WERI-Rb-1 (cell line): ENCODE measurements around the gene COL15A1.

Experiments
- DNase-seq: peaks from one replicate; pipeline ENCODE4 v3.0.0-alpha.2; 2020
- H3K27ac ChIP-seq: fragments of 250-450 bp; sonication (Bioruptor Pico); 2 replicates; pipeline ENCODE4 v1.5.1; 2020; ENCODE audit warnings: mild to moderate bottlenecking, moderate library complexity
- H3K27me3 ChIP-seq: fragments of 250-450 bp; sonication (Bioruptor Pico); 2 replicates; pipeline ENCODE4 v1.5.1; 2021; ENCODE audit warnings: mild to moderate bottlenecking, low read depth, moderate library complexity; ENCODE audit not compliant: insufficient read depth, severe bottlenecking
- H3K36me3 ChIP-seq: fragments of 250-450 bp; sonication (Bioruptor Pico); 2 replicates; pipeline ENCODE4 v1.5.1; 2020; ENCODE audit warnings: mild to moderate bottlenecking, moderate library complexity
- H3K4me3 ChIP-seq: 2 replicates; pipeline ENCODE4 v1.5.1; 2011; ENCODE audit warnings: low read depth, mild to moderate bottlenecking, control low read depth, low read length
- H3K9me3 ChIP-seq: fragments of 250-450 bp; sonication (Bioruptor Pico); 2 replicates; pipeline ENCODE4 v1.5.1; 2021; ENCODE audit warnings: mild to moderate bottlenecking, moderate library complexity; ENCODE audit not compliant: severe bottlenecking
- TF ChIP-seq, protein P1 (sequence below): IDR thresholded peaks from 2 replicates; pipeline ENCODE4 v1.5.1; 2011; ENCODE audit warnings: low read depth, mild to moderate bottlenecking, control low read depth, inconsistent platforms, low read length

The COL15A1 gene

GRCh38 chr9:98905015-98905414, 38.7 kb upstream of the COL15A1 start:
- H3K27me3 ChIP-seq: no peaks in the 10 kb centered on the region
- no peak overlapping the region for H3K4me3 ChIP-seq
- DNase-seq: no peak
- no peaks in the 10 kb centered on the region for H3K36me3 ChIP-seq
- H3K27ac ChIP-seq: no peak overlapping the region
- H3K9me3 ChIP-seq: no peaks in the 10 kb centered on the region
- TF ChIP-seq, protein P1, sequence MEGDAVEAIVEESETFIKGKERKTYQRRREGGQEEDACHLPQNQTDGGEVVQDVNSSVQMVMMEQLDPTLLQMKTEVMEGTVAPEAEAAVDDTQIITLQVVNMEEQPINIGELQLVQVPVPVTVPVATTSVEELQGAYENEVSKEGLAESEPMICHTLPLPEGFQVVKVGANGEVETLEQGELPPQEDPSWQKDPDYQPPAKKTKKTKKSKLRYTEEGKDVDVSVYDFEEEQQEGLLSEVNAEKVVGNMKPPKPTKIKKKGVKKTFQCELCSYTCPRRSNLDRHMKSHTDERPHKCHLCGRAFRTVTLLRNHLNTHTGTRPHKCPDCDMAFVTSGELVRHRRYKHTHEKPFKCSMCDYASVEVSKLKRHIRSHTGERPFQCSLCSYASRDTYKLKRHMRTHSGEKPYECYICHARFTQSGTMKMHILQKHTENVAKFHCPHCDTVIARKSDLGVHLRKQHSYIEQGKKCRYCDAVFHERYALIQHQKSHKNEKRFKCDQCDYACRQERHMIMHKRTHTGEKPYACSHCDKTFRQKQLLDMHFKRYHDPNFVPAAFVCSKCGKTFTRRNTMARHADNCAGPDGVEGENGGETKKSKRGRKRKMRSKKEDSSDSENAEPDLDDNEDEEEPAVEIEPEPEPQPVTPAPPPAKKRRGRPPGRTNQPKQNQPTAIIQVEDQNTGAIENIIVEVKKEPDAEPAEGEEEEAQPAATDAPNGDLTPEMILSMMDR: no peak

DNA sequence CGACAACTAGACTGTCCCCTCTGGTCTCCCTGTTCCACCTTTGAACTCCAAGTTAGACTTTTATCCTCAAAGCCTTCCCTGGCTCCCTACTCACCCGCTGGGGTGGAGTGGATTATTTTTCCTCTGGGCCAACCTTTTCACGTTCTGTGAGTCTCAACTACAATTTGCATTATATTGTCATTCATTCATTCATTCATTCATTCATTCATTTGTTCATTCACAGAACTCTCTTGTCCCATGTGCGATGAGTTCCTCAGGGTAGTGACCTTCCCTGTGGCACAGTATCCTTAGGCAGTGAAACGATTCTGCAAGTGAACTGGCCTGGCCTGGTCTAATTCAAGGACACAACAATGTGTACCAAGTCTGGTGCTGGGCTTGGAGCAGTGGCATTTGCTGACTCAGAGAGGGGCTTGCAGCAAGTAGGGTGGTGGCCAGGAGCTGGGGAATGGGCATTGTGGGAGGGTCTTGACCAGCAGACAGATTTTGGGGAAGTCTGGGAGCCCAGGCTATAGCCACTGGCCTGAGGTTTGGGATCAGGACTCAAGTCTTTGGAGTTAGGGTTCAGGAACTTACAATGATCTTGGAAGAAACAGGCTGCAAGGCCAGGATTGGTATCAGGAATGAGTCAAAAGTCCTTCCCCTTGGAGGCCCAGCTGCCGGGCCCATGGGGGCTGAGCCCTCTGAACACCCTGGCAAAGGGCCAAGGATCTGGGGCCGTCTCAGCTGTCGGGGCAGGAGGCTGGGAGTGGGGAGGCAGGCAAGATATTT, 37.2 kb upstream of the COL15A1 start:
- DNase-seq: no peak
- TF ChIP-seq, protein P1: no peak
- Histone ChIP-seq H3K4me3 (no peak overlapping the region), H3K27ac (no peak overlapping the region), H3K27me3 (no peaks in the 10 kb centered on the region), H3K36me3 (no peaks in the 10 kb centered on the region), H3K9me3 (no peaks in the 10 kb centered on the region)

- Histone ChIP-seq H3K36me3 (no peaks in the 10 kb centered on the region), H3K27ac (no peak overlapping the region), H3K9me3 (no peaks in the 10 kb centered on the region), H3K4me3 (no peak overlapping the region), H3K27me3 (no peaks in the 10 kb centered on the region)
- TF ChIP-seq, protein P1: no peak
- no peak for DNase-seq
Observed at GRCh38 chr9:98907055-98907454, 36.7 kb upstream of the COL15A1 start.

GRCh38 chr9:98908897-98909634, 34.6 kb upstream of the COL15A1 start:
- H3K36me3 ChIP-seq: no peaks in the 10 kb centered on the region
- no peaks in the 10 kb centered on the region for H3K27me3 ChIP-seq
- no peak overlapping the region for H3K27ac ChIP-seq
- no peaks in the 10 kb centered on the region for H3K9me3 ChIP-seq
- DNase-seq: no peak
- TF ChIP-seq, protein P1: no peak
- H3K4me3 ChIP-seq: no peak overlapping the region

DNA sequence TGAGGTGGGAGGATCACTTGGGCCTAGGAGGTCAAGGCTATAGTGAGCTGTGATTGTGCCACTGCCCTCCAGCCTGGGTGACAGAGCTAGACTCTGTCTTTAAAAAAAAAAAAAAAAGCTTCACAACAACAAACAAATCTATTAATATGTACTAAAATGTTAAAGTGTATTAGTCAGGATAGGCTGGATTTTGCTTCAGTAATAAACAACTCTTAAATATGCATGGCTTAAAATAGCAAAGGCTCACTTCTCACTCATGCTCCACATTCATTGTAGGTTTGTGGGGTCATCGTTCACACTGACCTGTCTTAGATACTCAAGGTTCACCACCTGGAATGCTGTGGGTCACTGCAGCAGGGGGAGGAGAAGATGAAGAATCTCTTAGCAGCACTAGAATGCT, 33.8 kb upstream of the COL15A1 start:
- Histone ChIP-seq H3K27me3 (no peaks in the 10 kb centered on the region), H3K36me3 (no peaks in the 10 kb centered on the region), H3K27ac (no peak overlapping the region), H3K9me3 (no peaks in the 10 kb centered on the region), H3K4me3 (no peak overlapping the region)
- TF ChIP-seq, protein P1: no peak
- DNase-seq: no peak
